RWPE2 (cell line): ENCODE measurements around the gene MLST8.

Source experiments
- ATAC-seq: fragments of 200-7000 bp; cut with Tn5 transposase; 3 replicates; pipeline ENCODE4 v1.9.1; 2021; ENCODE audit warnings: low read depth
- DNase-seq: peaks from one replicate; pipeline ENCODE4 v3.0.0-alpha.2; 2020; ENCODE audit warnings: low spot score
- H3K27ac ChIP-seq: fragments of 450-650 bp; 2 replicates; pipeline ENCODE4 v1.5.1; 2017; ENCODE audit warnings: mild to moderate bottlenecking; ENCODE audit not compliant: poor library complexity, severe bottlenecking
- H3K27me3 ChIP-seq: fragments of 250-450 bp; sonication (Bioruptor Pico); 2 replicates; pipeline ENCODE4 v1.5.1; 2021; ENCODE audit warnings: mild to moderate bottlenecking, moderate library complexity; ENCODE audit not compliant: insufficient read depth, poor library complexity, severe bottlenecking
- H3K36me3 ChIP-seq: fragments of 250-450 bp; sonication (Bioruptor Pico); 2 replicates; pipeline ENCODE4 v1.5.1; 2020; ENCODE audit warnings: low read depth, mild to moderate bottlenecking, moderate library complexity
- H3K4me1 ChIP-seq: fragments of 250-450 bp; sonication (Bioruptor Pico); 2 replicates; pipeline ENCODE4 v1.5.1; 2021; ENCODE audit warnings: mild to moderate bottlenecking, moderate library complexity; ENCODE audit not compliant: insufficient read depth, poor library complexity, severe bottlenecking
- H3K4me3 ChIP-seq: fragments of 250-450 bp; sonication (Bioruptor Pico); 2 replicates; pipeline ENCODE4 v1.5.1; 2021; ENCODE audit warnings: mild to moderate bottlenecking, moderate library complexity; ENCODE audit not compliant: severe bottlenecking
- H3K9me3 ChIP-seq: fragments of 250-450 bp; sonication (Bioruptor Pico); 2 replicates; pipeline ENCODE4 v1.5.1; 2021; ENCODE audit warnings: mild to moderate bottlenecking, moderate library complexity; ENCODE audit not compliant: severe bottlenecking
- TF ChIP-seq, protein P1 (sequence below): fragments of 450-650 bp; IDR thresholded peaks from one replicate; pipeline ENCODE4 v1.5.1; 2017; ENCODE audit warnings: mild to moderate bottlenecking, moderate library complexity; ENCODE audit not compliant: poor library complexity, severe bottlenecking

MLST8 gene

DNA sequence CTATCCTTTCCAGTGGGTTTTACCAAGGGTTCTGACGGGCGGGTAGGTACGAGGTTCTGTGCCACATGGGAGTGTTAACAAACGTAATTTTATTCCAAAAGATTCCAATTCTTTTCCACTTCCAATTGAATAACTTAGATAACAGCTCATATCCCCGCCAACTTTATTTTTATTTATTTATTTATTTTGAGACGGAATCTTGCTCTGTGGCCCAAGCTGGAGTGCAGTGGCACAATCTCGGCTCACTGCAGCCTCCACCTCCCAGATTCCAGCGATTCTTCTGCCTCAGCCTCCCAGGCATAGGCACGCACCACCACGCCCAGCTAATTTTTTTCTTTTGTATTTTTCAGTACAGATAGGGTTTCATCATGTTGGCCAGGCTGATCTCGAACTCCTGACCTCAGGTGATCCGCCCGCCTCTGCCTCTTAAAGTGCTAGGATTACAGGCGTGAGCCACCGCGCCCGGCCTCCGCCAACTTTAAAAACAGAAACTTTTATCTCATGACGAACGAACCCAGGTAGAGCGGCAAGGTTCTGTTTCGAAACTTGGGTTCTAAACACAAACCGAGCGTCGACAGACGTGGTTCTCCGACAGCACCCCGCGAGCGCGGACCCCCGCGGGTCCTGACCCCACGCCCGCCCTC lies 45.5 kb downstream of the MLST8 start:
- TF ChIP-seq, protein P1, sequence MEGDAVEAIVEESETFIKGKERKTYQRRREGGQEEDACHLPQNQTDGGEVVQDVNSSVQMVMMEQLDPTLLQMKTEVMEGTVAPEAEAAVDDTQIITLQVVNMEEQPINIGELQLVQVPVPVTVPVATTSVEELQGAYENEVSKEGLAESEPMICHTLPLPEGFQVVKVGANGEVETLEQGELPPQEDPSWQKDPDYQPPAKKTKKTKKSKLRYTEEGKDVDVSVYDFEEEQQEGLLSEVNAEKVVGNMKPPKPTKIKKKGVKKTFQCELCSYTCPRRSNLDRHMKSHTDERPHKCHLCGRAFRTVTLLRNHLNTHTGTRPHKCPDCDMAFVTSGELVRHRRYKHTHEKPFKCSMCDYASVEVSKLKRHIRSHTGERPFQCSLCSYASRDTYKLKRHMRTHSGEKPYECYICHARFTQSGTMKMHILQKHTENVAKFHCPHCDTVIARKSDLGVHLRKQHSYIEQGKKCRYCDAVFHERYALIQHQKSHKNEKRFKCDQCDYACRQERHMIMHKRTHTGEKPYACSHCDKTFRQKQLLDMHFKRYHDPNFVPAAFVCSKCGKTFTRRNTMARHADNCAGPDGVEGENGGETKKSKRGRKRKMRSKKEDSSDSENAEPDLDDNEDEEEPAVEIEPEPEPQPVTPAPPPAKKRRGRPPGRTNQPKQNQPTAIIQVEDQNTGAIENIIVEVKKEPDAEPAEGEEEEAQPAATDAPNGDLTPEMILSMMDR: no peak
- peak; percentile 1; the same call in 1 of the 3 replicates for ATAC-seq
- H3K36me3 ChIP-seq: peaks cover 70% of the 10 kb centered on the region

DNA sequence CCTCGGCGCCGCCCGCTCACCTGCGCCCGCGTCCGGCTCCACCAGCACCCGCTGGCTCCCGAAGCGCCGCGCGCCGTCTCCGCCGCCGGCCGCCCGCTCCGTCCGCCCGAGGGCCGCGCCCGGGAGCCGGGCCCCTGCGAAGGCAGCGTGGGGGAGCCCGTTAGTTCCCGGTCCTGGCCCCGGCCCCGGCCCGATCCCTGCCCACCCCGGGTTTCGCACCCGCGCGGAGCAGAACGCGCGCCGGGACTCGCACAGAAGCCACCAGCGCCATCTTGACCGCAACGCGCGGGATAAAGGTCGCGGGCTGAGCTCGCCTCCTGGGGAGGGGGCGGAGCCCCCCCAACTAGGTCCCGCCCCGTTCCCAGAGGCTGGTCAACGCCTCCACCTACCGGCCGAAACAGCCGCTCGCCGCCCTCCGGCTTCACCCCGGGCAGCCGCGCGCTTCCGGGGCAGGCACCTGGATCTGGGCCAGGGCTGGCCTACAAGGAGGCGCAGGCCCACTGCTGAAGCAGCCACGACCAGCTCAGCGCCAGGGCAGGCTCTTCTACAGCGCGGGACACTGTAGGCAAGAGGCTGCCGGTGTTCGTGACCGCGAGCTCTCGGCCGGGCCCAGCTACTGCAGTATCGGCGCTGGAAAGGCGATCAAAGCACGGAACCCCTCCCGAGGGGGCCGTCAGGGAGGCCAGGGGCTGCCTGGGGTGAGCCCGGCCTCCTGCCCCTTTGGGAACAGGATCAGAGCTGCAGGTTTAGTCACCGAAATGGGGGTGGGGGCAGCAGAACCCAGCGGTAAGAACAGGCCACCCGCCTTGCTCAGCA lies 46.2 kb downstream of the MLST8 start, which contains the start of gene ECI1:
Gene ECI1, minus strand, starts transcription at position 292 of the 816 bp plus-strand sequence. Its CDS starts 21 bp downstream, at position 271.
- Histone ChIP-seq H3K27ac (peak within 1 kb of the TSS; percentile 85), H3K4me1 (peaks cover 10% of the 10 kb centered on the region), H3K4me3 (peak within 1 kb of the TSS; percentile 86), H3K36me3 (peaks cover 70% of the 10 kb centered on the region), H3K9me3 (no peaks in the 10 kb centered on the region), H3K27me3 (no peaks in the 10 kb centered on the region)
- ATAC-seq: peak; percentile 85
- TF ChIP-seq, protein P1: peak; percentile 73
- DNase-seq: peak; percentile 92

More for the DNA sequence above, 45.5 kb downstream of the MLST8 start:
- H3K27me3 ChIP-seq: no peaks in the 10 kb centered on the region
- H3K27ac ChIP-seq: peak overlapping the region; percentile 85
- H3K4me1 ChIP-seq: peaks cover 10% of the 10 kb centered on the region
- H3K4me3 ChIP-seq: peak overlapping the region; percentile 86
- H3K9me3 ChIP-seq: no peaks in the 10 kb centered on the region
- no peak for DNase-seq

DNA sequence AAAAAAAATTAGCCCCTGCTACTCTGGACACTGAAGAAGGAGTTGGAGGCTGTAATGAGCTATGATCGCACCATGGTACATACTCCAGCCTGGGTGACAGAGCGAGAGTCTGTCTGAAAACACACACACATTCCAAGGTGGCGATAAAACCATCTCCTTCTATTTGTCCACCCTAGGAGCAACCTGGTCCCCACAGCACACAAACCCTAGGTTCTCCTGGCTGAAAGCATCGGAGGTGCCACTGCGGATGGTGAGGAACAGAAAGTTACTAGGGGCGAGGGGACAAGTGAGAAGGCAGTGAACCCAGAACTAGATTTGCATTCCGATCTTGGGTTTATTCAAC lies 47.5 kb downstream of the MLST8 start:
- Histone ChIP-seq H3K27ac (peak overlapping the region; percentile 85), H3K4me1 (peaks cover 10% of the 10 kb centered on the region), H3K36me3 (peaks cover 71% of the 10 kb centered on the region), H3K4me3 (no peak overlapping the region), H3K9me3 (no peaks in the 10 kb centered on the region), H3K27me3 (no peaks in the 10 kb centered on the region)
- ATAC-seq (no peak), DNase-seq (no peak)
- TF ChIP-seq, protein P1: no peak

DNA sequence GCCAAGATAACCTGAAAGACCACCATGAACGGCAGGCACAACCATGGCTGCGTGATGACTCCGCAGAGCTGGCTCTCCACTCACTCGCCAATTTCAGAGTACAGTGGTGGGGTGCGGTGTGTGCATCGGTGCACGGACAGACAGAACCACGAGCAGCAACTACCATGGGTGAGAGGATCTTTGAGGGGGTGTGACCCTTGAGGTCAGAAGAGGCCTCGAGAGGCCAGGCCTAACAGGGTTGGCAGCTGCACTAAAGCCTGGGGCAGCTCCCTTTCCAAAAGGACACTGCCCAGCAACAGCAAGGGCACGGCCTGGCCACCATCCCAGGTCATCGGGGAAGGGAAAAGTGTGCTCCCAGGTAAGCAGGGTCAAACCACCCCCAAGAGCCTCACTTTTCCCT lies 48.0 kb downstream of the MLST8 start:
- peaks cover 73% of the 10 kb centered on the region for H3K36me3 ChIP-seq
- H3K27ac ChIP-seq: no peak overlapping the region
- DNase-seq (no peak), ATAC-seq (no peak)
- TF ChIP-seq, protein P1: no peak
- H3K9me3 ChIP-seq: no peaks in the 10 kb centered on the region
- peaks cover 10% of the 10 kb centered on the region for H3K4me1 ChIP-seq
- H3K27me3 ChIP-seq: no peaks in the 10 kb centered on the region
- no peak overlapping the region for H3K4me3 ChIP-seq
